Right cardiac atrium (tissue), 5 donors: ENCODE data around the gene GPR179. TPM values are rescaled to one million over a fixed set of nuclear protein-coding genes. Genes with fewer than 3 reads are reported as not detected.

Source experiments
- ATAC-seq, 2 donors: fragments of 200-7000 bp; cut with Tn5 transposase; one replicate each; pipeline versions ENCODE4 v1.8.0 to v1.9.1; 2020; ENCODE audit warnings: moderate library complexity in 2 of 2, mild to moderate bottlenecking in 1 of 2
- DNase-seq, 3 donors: peaks; one replicate each; pipeline ENCODE4 v3.0.0-alpha.2; 2020
- H3K27ac ChIP-seq: one replicate; pipeline ENCODE4 v1.5.1; 2013; ENCODE audit warnings: mild to moderate bottlenecking, low read length, control low read depth, moderate library complexity
- H3K27me3 ChIP-seq: one replicate; pipeline ENCODE4 v1.6.1; 2013; ENCODE audit not compliant: control insufficient read depth, insufficient read depth
- H3K4me1 ChIP-seq: one replicate; pipeline ENCODE4 v1.6.1; 2013; ENCODE audit warnings: low read length; ENCODE audit not compliant: control insufficient read depth, insufficient read depth
- H3K4me3 ChIP-seq: one replicate; pipeline ENCODE4 v1.5.1; 2013; ENCODE audit warnings: low read length, control low read depth
- H3K9me3 ChIP-seq: one replicate; pipeline ENCODE4 v1.6.1; 2013; ENCODE audit warnings: low read length; ENCODE audit not compliant: control insufficient read depth
- WGBS: extraction: QIAGEN DNeasy Blood & Tissue Kit; methylation state at CpG from one replicate; pipeline ENCODE4 v1.1.7; 2013; 5-methylcytosine and 5-hydroxymethylcytosine counted together
- intact Hi-C, 4 donors: fragments of 100-400 bp; cut with DNase I; formaldehyde crosslinking; loops; one replicate each; pipeline versions ENCODE4 v1.11.0 to v1.14.0; 2022 to 2023
- polyA plus RNA-seq: library from polyadenylated mRNA; stranded (reverse); fragments of 200-250 nt; gene quantifications from one replicate; pipeline ENCODE4 v1.2.3, GENCODE V29; 2013
- total RNA-seq, 4 donors: library from RNA; stranded (reverse); fragmentation: NEBNext Ultra II Directional; extraction: Animal tissue kit (Norgen Biotek cat#: 25700); gene quantifications; one replicate each; pipeline ENCODE4 v1.2.1, GENCODE V29; 2021
- donor health status: healthy with polysubstance abuse.
- donor health status: DM: no; HTN: yes; CAD: no.
- donor health status: DM: no; HTN: no; CAD: no.
- donor health status: DM: no; HTN: yes; CAD: no; lungs with severe emphysema.
- donor health status: DM: yes; HTN: yes; CAD: no.

The GPR179 gene
- total and polyA plus RNA-seq, 5 donors, result 0.03 to 0.07 TPM; not detected in 3

- no peak for DNase-seq
- ATAC-seq, result no peak
- Histone ChIP-seq H3K9me3 (no peaks in the 10 kb centered on the region), H3K27ac (no peak overlapping the region), H3K4me1 (peaks cover 5% of the 10 kb centered on the region), H3K27me3 (no peaks in the 10 kb centered on the region), H3K4me3 (no peak overlapping the region)
- WGBS, result 68% methylated on average over 7 of the region's 7 CpGs
- intact Hi-C loops, result loop anchor here in 1 of 4 donors (10.0 kb wide), 1 partner anchor 150 kb away; no protein-coding TSS in a partner anchor
These were observed 10.7 kb upstream of the GPR179 start for GRCh38 chr17:38354466-38354865.

GRCh38 chr17:38353668-38354067, 9.9 kb upstream of the GPR179 start:
- Histone ChIP-seq H3K27ac (peak overlapping the region; percentile 8), H3K4me3 (peak overlapping the region; percentile 88), H3K27me3 (no peaks in the 10 kb centered on the region), H3K4me1 (peaks cover 5% of the 10 kb centered on the region), H3K9me3 (no peaks in the 10 kb centered on the region)
- intact Hi-C loops, result loop anchor here in 1 of 4 donors (10.0 kb wide), 1 partner anchor 151 kb away; no protein-coding TSS in a partner anchor
- no peak for DNase-seq
- WGBS, result 81% methylated on average over 13 of the region's 13 CpGs
- ATAC-seq, result no peak

- ATAC-seq (no peak), DNase-seq (no peak)
- Histone ChIP-seq H3K9me3 (no peaks in the 10 kb centered on the region), H3K4me3 (peak overlapping the region; percentile 88), H3K27ac (peak overlapping the region; percentile 8), H3K27me3 (no peaks in the 10 kb centered on the region), H3K4me1 (peaks cover 5% of the 10 kb centered on the region)
- WGBS, result 16% methylated on average over 8 of the region's 8 CpGs
- intact Hi-C loops, result loop anchor here in 1 of 4 donors (10.0 kb wide), 1 partner anchor 152 kb away; no protein-coding TSS in a partner anchor
These were observed 9.4 kb upstream of the GPR179 start for GRCh38 chr17:38353086-38353604.

GRCh38 chr17:38352245-38353085, 8.7 kb upstream of the GPR179 start:
- Histone ChIP-seq H3K4me3 (peak overlapping the region; percentile 88), H3K27me3 (no peaks in the 10 kb centered on the region), H3K4me1 (peaks cover 5% of the 10 kb centered on the region), H3K27ac (peak overlapping the region; percentile 40), H3K9me3 (no peaks in the 10 kb centered on the region)
- under 1% methylated on average over 72 of the region's 72 CpGs for WGBS
- ATAC-seq (peak; percentile 15 to 19), DNase-seq (peak; percentile 33 to 74 (median 73))
- intact Hi-C loops, result loop anchor here in 1 of 4 donors (10.0 kb wide), 1 partner anchor 152 kb away; no protein-coding TSS in a partner anchor

DNA sequence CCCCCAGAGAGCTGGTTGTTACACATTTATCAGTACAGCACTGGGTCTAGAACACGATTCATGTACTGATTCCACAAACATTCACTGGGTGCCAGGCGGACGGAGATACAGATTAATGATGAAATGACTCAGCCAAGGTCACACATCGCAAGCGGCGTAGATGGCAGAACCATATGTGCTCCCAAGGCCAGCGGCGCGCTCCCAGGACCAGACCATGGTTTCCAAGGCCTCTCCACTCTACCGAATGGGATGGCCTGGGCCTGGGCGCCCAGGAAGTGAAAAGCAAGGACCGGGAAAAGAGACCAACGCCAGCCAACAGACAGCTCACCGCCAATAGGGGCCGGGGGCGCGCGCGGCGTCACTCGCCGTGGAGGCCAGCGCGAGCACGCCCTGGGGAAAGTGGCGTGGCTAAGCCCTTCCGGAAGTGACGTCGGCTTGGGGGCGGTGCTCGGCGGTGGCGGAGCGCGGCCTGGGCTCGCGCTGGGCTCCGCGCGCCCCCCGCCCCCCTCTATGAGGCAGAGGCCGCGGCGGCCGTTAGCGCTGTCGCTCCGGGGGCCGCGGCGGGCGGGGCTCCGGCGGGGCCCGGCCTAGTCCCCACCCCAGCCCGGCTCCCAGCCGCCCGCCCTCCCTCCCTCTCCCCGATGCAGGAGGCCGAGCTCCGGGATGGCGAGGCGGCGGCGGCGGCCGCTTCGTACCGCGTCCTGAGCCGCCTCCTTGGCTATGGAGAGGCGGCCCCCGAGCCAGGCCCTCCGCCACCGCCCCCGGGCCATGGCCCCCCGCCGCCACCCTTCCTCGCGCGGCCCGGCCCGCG, 7.9 kb upstream of the GPR179 start, which contains the start of gene SOCS7:
SOCS7 (plus strand) TSS at position 433 of the 811 bp plus-strand sequence; CDS start at position 642, 209 bp downstream.
- DNase-seq (peak; percentile 96 to 98 (median 98)), ATAC-seq (peak; percentile 98)
- H3K27me3 ChIP-seq, result no peaks in the 10 kb centered on the region
- 4% methylated on average over 84 of the region's 84 CpGs for WGBS
- H3K27ac ChIP-seq, result peak within 1 kb of the TSS; percentile 91
- H3K9me3 ChIP-seq, result no peaks in the 10 kb centered on the region
- peak within 1 kb of the TSS; percentile 88 for H3K4me3 ChIP-seq
- intact Hi-C loops, result loop anchor here in 1 of 4 donors (10.0 kb wide), 1 partner anchor 153 kb away; no protein-coding TSS in a partner anchor
- H3K4me1 ChIP-seq, result peaks cover 5% of the 10 kb centered on the region

DNA sequence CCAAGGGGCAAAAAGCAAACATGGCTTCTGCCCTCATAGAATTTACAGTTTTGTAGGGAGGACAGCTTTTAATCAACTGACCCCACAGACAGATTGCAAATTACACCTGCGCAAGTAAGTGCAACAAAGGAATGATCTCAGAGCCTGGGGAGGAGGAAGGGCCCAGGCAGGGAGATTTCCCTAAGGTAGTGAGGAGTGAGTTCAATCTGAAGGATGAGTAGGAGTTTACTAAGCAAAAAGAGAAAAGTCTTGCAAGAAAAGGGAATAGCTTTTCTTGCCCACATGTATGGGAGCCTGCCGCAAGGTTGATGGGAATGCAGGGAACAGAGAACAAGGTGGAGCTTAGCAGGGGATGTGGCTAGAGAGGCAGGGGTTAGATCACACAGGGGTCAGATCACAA, 6.3 kb upstream of the GPR179 start:
- ATAC-seq (no peak), DNase-seq (no peak)
- Histone ChIP-seq H3K27me3 (no peaks in the 10 kb centered on the region), H3K27ac (no peak overlapping the region), H3K9me3 (no peaks in the 10 kb centered on the region), H3K4me3 (no peak overlapping the region), H3K4me1 (peaks cover 5% of the 10 kb centered on the region)
- intact Hi-C loops, result loop anchor here in 1 of 4 donors (10.0 kb wide), 1 partner anchor 155 kb away; no protein-coding TSS in a partner anchor
- WGBS, result 96% methylated on average over 2 of the region's 2 CpGs

GRCh38 chr17:38349097-38349730, 5.5 kb upstream of the GPR179 start:
- no peaks in the 10 kb centered on the region for H3K9me3 ChIP-seq
- H3K4me1 ChIP-seq, result no peaks in the 10 kb centered on the region
- peak; percentile 47 to 58 for ATAC-seq
- no peaks in the 10 kb centered on the region for H3K27me3 ChIP-seq
- H3K27ac ChIP-seq, result no peak overlapping the region
- H3K4me3 ChIP-seq, result no peak overlapping the region
- intact Hi-C loops, result loop anchor here in 3 of 4 donors (2.0 to 5.0 kb wide), 4 partner anchors 62 to 70 kb away; no protein-coding TSS in a partner anchor
- WGBS, result 16% methylated on average over 8 of the region's 8 CpGs
- peak; percentile 80 to 93 (median 92) for DNase-seq

- intact Hi-C loops, result loop anchor here in 1 of 4 donors (5.0 kb wide), 1 partner anchor 67 kb away; no protein-coding TSS in a partner anchor
- Histone ChIP-seq H3K4me3 (no peak overlapping the region), H3K4me1 (no peaks in the 10 kb centered on the region), H3K27me3 (no peaks in the 10 kb centered on the region), H3K27ac (no peak overlapping the region), H3K9me3 (no peaks in the 10 kb centered on the region)
- 93% methylated on average over 7 of the region's 7 CpGs for WGBS
- DNase-seq, result peak in 1 of 3 donors; percentile 10
- no peak for ATAC-seq
These were observed 2.0 kb upstream of the GPR179 start for GRCh38 chr17:38345743-38346142.

GRCh38 chr17:38344420-38344745, 627 bp upstream of the GPR179 start:
- intact Hi-C loops, result no loop called here
- no peak for DNase-seq
- 80% methylated on average over 3 of the region's 3 CpGs for WGBS
- ATAC-seq, result no peak
- H3K9me3 ChIP-seq, result no peaks in the 10 kb centered on the region
- H3K4me3 ChIP-seq, result no peak overlapping the region
- no peak overlapping the region for H3K27ac ChIP-seq
- no peaks in the 10 kb centered on the region for H3K4me1 ChIP-seq
- H3K27me3 ChIP-seq, result no peaks in the 10 kb centered on the region

DNA sequence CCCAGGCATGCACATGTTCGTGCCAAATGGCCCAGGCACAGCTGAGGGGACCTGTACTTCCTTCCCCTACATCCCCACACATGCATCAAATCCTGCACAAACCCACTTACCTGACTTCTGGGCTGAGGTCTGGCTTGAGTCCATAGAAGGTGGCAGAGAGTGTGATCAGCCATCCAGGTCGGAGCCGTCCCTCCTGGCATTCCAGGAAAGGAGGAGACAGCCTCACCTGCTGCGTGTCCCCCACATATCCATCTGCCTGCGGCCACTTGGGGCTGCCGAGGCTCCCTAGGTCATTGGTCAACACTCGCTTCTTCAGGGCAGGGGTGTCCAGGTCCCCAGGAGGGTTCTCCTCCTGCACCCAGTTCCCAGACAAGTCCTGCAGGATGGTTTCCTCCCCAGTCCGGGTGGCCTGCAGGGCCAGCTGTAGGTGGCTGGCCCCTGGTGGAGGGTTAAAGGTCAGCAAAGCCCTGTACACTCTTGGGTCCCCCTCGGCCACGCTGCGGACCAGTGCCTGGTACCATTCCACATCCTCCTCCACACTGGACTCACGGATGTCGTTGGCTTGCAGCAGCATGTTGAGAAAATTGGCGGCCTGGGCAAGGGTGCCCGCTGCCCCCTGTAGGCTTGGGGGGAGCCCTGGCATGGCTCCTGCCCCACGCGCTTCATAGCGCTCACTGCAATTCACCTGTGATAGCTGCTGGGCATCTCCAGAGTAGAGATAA, 709 bp downstream of the GPR179 start:
- ATAC-seq (no peak), DNase-seq (peak in 1 of 3 donors; percentile 39)
- no peak overlapping the region for H3K27ac ChIP-seq
- no peaks in the 10 kb centered on the region for H3K4me1 ChIP-seq
- H3K9me3 ChIP-seq, result no peaks in the 10 kb centered on the region
- 87% methylated on average over 18 of the region's 18 CpGs for whole genome bisulfite sequencing
- intact Hi-C loops, result no loop called here
- no peaks in the 10 kb centered on the region for H3K27me3 ChIP-seq
- H3K4me3 ChIP-seq, result no peak overlapping the region
